Esophagus squamous epithelium (tissue), 4 donors: Measurements from ENCODE around the gene ITCH.
"Not testable (repeated sequence)": the region's sequence is repeated elsewhere in the genome, so short reads cannot be mapped to it uniquely, and the experiment has no call there.

Source experiments
- POLR2A ChIP-seq, 4 donors: fragments of 450-650 bp; IDR thresholded peaks; one replicate each; pipeline ENCODE4 v1.6.1; 2017; ENCODE audit warnings: antibody characterized with exemption in 4 of 4, mild to moderate bottlenecking in 4 of 4, moderate library complexity in 3 of 4
- TF ChIP-seq, protein P1 (sequence below), 6 experiments: fragments of 450-650 bp in 4 of 6; fragments of 200-600 bp in 2 of 6; sonication (generic) in 2 of 6; IDR thresholded peaks; one replicate each; pipeline ENCODE4 v1.5.1; 2016 to 2019; ENCODE audit warnings: antibody characterized with exemption in 6 of 6, mild to moderate bottlenecking in 4 of 6, moderate library complexity in 4 of 6

DNA sequence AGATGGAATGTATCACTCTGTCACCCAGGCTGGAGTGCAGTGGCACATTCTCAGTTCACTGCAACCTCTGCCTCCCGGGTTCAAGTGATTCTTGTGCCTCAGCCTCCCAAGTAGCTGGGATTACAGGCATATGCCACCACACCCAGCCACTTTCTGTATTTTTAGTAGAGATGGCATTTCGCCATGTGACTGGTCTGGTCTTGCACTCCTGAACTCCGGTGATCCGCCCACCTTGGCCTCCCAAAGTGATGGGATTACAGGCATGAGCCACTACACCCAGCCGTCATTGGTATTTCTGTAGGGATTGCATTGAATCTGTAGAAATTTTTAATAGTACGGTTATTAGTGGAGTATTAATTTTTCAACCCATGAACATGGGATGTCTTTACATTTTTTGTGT lies 134.5 kb downstream of the ITCH start:
- not testable (repeated sequence) for TF ChIP-seq POLR2A (IDR thresholded peaks at IDR 0.05)
- TF ChIP-seq, protein P1, sequence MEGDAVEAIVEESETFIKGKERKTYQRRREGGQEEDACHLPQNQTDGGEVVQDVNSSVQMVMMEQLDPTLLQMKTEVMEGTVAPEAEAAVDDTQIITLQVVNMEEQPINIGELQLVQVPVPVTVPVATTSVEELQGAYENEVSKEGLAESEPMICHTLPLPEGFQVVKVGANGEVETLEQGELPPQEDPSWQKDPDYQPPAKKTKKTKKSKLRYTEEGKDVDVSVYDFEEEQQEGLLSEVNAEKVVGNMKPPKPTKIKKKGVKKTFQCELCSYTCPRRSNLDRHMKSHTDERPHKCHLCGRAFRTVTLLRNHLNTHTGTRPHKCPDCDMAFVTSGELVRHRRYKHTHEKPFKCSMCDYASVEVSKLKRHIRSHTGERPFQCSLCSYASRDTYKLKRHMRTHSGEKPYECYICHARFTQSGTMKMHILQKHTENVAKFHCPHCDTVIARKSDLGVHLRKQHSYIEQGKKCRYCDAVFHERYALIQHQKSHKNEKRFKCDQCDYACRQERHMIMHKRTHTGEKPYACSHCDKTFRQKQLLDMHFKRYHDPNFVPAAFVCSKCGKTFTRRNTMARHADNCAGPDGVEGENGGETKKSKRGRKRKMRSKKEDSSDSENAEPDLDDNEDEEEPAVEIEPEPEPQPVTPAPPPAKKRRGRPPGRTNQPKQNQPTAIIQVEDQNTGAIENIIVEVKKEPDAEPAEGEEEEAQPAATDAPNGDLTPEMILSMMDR (IDR thresholded peaks at IDR 0.05), result not testable (repeated sequence)
